Trophoblast cell (in vitro differentiated cells and primary cell): ENCODE data around the gene TEKT2.
A peak's percentile ranks its signal among the peaks of the same experiment; 100 is the strongest.

ENCODE experiments used
- DNase-seq, 2 donors: peaks; one replicate each; pipeline ENCODE4 v3.0.0-alpha.2; 2016
- H2AFZ ChIP-seq: 2 replicates; pipeline ENCODE4 v1.6.1; 2013; ENCODE audit warnings: low read length, moderate library complexity, mild to moderate bottlenecking; ENCODE audit not compliant: insufficient read depth, poor library complexity
- H2AK5ac ChIP-seq: 2 replicates; pipeline ENCODE4 v1.6.1; 2013; ENCODE audit warnings: mild to moderate bottlenecking, low read length
- H2BK120ac ChIP-seq: 2 replicates; pipeline ENCODE4 v1.6.1; 2013; ENCODE audit warnings: low read length, mild to moderate bottlenecking, moderate library complexity; ENCODE audit not compliant: insufficient read depth, poor library complexity
- H2BK12ac ChIP-seq: 2 replicates; pipeline ENCODE4 v1.6.1; 2013; ENCODE audit warnings: mild to moderate bottlenecking, low read length, moderate library complexity
- H2BK5ac ChIP-seq: 2 replicates; pipeline ENCODE4 v1.6.1; 2013; ENCODE audit warnings: low read length, low read depth, moderate library complexity, mild to moderate bottlenecking; ENCODE audit not compliant: poor library complexity
- H3K14ac ChIP-seq: 2 replicates; pipeline ENCODE4 v1.6.1; 2013; ENCODE audit warnings: mild to moderate bottlenecking, low read length
- H3K18ac ChIP-seq: 2 replicates; pipeline ENCODE4 v1.6.1; 2013; ENCODE audit warnings: mild to moderate bottlenecking, low read length
- H3K23ac ChIP-seq: 2 replicates; pipeline ENCODE4 v1.6.1; 2013; ENCODE audit warnings: low read length
- H3K27ac ChIP-seq: 2 replicates; pipeline ENCODE4 v1.5.1; 2013; ENCODE audit warnings: low read depth, mild to moderate bottlenecking, inconsistent platforms, low read length, moderate library complexity
- H3K27me3 ChIP-seq: 2 replicates; pipeline ENCODE4 v1.6.1; 2013; ENCODE audit warnings: inconsistent platforms, mild to moderate bottlenecking, low read length, moderate library complexity; ENCODE audit not compliant: insufficient read depth
- H3K36me3 ChIP-seq, 2 experiments: 1 replicate in 1 of 2; 2 replicates in 1 of 2; pipeline ENCODE4 v1.6.1; 2013; ENCODE audit warnings: low read length in 2 of 2, mild to moderate bottlenecking in 2 of 2, moderate library complexity in 1 of 2; ENCODE audit not compliant: insufficient read depth in 2 of 2, control insufficient read depth in 1 of 2
- H3K4ac ChIP-seq: 2 replicates; pipeline ENCODE4 v1.6.1; 2013; ENCODE audit warnings: low read depth, mild to moderate bottlenecking, low read length, moderate library complexity
- H3K4me1 ChIP-seq, 2 experiments: 1 replicate in 1 of 2; 2 replicates in 1 of 2; pipeline ENCODE4 v1.6.1; 2013; ENCODE audit warnings: low read length in 2 of 2, mild to moderate bottlenecking in 2 of 2, moderate library complexity in 1 of 2; ENCODE audit not compliant: insufficient read depth in 2 of 2, control insufficient read depth in 1 of 2
- H3K4me2 ChIP-seq: 2 replicates; pipeline ENCODE4 v1.6.1; 2013; ENCODE audit warnings: inconsistent platforms, mild to moderate bottlenecking, low read length, moderate library complexity
- H3K4me3 ChIP-seq: 2 replicates; pipeline ENCODE4 v1.5.1; 2013; ENCODE audit warnings: mild to moderate bottlenecking, low read depth, low read length, inconsistent platforms
- H3K79me1 ChIP-seq: one replicate; pipeline ENCODE4 v1.6.1; 2013; ENCODE audit warnings: low read length
- H3K79me2 ChIP-seq: 2 replicates; pipeline ENCODE4 v1.6.1; 2013; ENCODE audit warnings: low read length, mild to moderate bottlenecking; ENCODE audit not compliant: control insufficient read depth, insufficient read depth, poor library complexity
- H3K9ac ChIP-seq: 2 replicates; pipeline ENCODE4 v1.6.1; 2013; ENCODE audit warnings: mild to moderate bottlenecking, low read length
- H3K9me3 ChIP-seq: 2 replicates; pipeline ENCODE4 v1.6.1; 2013; ENCODE audit warnings: low read depth, mild to moderate bottlenecking, control low read depth, inconsistent platforms, low read length; ENCODE audit not compliant: insufficient read depth
- H4K12ac ChIP-seq: 2 replicates; pipeline ENCODE4 v1.6.1; 2013; ENCODE audit warnings: low read depth, mild to moderate bottlenecking, low read length, moderate library complexity
- H4K8ac ChIP-seq: 2 replicates; pipeline ENCODE4 v1.6.1; 2013; ENCODE audit warnings: low read depth, mild to moderate bottlenecking, low read length, moderate library complexity
- H4K91ac ChIP-seq: one replicate; pipeline ENCODE4 v1.6.1; 2013; ENCODE audit warnings: low read depth, mild to moderate bottlenecking, low read length, moderate library complexity
- WGBS: extraction: QIAGEN DNeasy Blood & Tissue Kit; methylation state at CpG from one replicate; pipeline ENCODE4 v1.1.7; 2013; ENCODE audit warnings: missing lambda C conversion rate; ENCODE audit not compliant: insufficient read length, insufficient coverage; ENCODE audit errors: extremely low coverage; 5-methylcytosine and 5-hydroxymethylcytosine counted together

TEKT2 gene

GRCh38 chr1:36125129-36125991 lies 41.5 kb downstream of the TEKT2 start, which contains the start of gene COL8A2:
Gene COL8A2 (minus strand): TSS chr1:36125222. CDS start chr1:36100242, 24,980 bp downstream.
- Histone ChIP-seq H2AK5ac (no peak within 1 kb of the TSS), H3K4me1 (peaks cover 0 to 4% of the 10 kb centered on the region in 2 experiments), H3K79me1 (no peaks in the 10 kb centered on the region), H3K9ac (no peak within 1 kb of the TSS), H2BK120ac (no peak within 1 kb of the TSS), H4K8ac (no peak within 1 kb of the TSS), H3K79me2 (no peaks in the 10 kb centered on the region), H3K4me2 (peak within 1 kb of the TSS; percentile 53), H3K23ac (no peak within 1 kb of the TSS), H3K36me3 (no peaks in the 10 kb centered on the region), H3K18ac (no peak within 1 kb of the TSS), H3K4me3 (no peak within 1 kb of the TSS), H2AFZ (peak within 1 kb of the TSS; percentile 56), H2BK5ac (no peak within 1 kb of the TSS), H3K14ac (peak within 1 kb of the TSS; percentile 11), H4K91ac (no peak within 1 kb of the TSS), H3K9me3 (peaks cover 3% of the 10 kb centered on the region), H3K4ac (no peak within 1 kb of the TSS), H2BK12ac (no peak within 1 kb of the TSS), H3K27ac (no peak within 1 kb of the TSS), H4K12ac (peak within 1 kb of the TSS; percentile 11), H3K27me3 (peaks cover 32% of the 10 kb centered on the region)
- no peak for DNase-seq
- WGBS = no CpG with 5 or more reads among the region's 77 CpGs

- H3K9me3 ChIP-seq = peaks cover 3% of the 10 kb centered on the region
- no peak overlapping the region for H3K14ac ChIP-seq
- no peak overlapping the region for H3K4ac ChIP-seq
- H3K27ac ChIP-seq = no peak overlapping the region
- peaks cover 0 to 4% of the 10 kb centered on the region in 2 experiments for H3K4me1 ChIP-seq
- no peak overlapping the region for H2BK120ac ChIP-seq
- H3K27me3 ChIP-seq = peaks cover 32% of the 10 kb centered on the region
- no CpG with 5 or more reads among the region's 21 CpGs for WGBS
- no peak overlapping the region for H4K91ac ChIP-seq
- no peak overlapping the region for H2AFZ ChIP-seq
- H3K9ac ChIP-seq = no peak overlapping the region
- H3K4me3 ChIP-seq = peak overlapping the region; percentile 59
- no peaks in the 10 kb centered on the region for H3K79me1 ChIP-seq
- no peak overlapping the region for H2AK5ac ChIP-seq
- DNase-seq = no peak
- no peak overlapping the region for H3K18ac ChIP-seq
- no peaks in the 10 kb centered on the region for H3K79me2 ChIP-seq
- H2BK12ac ChIP-seq = no peak overlapping the region
- H4K8ac ChIP-seq = no peak overlapping the region
- H4K12ac ChIP-seq = no peak overlapping the region
- H3K36me3 ChIP-seq = no peaks in the 10 kb centered on the region
- H2BK5ac ChIP-seq = no peak overlapping the region
- H3K23ac ChIP-seq = no peak overlapping the region
- no peak overlapping the region for H3K4me2 ChIP-seq
Observed at GRCh38 chr1:36126005-36126716, 42.3 kb downstream of the TEKT2 start.

DNA sequence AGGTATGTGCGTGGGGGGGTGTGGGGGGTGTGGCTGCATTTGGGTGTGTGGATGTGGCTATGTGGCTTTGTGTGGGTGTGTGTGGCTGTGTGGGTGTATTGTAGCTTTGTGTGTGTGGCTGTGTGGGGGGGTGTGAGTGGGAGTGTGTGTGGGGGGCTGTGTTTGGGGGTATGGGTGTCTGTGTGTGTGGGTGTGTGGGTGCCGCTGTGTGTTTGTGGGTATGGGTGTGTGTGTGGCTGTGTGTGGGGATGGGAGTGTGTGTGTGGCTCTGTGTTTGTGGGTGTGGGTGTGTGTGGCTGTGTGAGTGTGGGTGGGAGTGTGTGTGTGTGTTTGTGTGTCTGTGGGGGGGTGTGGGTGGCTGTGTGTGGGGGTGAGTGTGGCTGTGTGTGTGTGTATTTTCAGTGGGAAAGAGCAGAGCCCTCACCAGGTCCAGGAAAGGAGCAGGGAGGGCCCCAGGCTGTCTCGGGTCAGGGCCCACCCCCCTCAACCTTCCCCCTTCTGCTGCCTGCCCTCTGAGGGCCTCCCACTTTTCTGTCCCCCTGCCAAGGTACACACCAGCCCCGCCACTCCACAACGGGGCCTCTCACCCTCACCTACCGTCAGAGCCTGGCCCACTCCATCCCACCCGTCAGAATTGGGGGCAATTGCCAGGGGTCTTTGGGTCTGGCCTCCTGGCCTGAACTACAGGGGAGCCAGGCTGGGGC lies 43.1 kb downstream of the TEKT2 start:
- Histone ChIP-seq H3K14ac (no peak overlapping the region), H3K4me3 (no peak overlapping the region), H3K4ac (no peak overlapping the region), H3K4me1 (peaks cover 0 to 4% of the 10 kb centered on the region in 2 experiments), H3K79me1 (no peaks in the 10 kb centered on the region), H3K9ac (no peak overlapping the region), H4K91ac (no peak overlapping the region), H3K27ac (no peak overlapping the region), H2BK5ac (no peak overlapping the region), H3K27me3 (peaks cover 31% of the 10 kb centered on the region), H2BK12ac (no peak overlapping the region), H3K79me2 (no peaks in the 10 kb centered on the region), H3K9me3 (peaks cover 3% of the 10 kb centered on the region), H3K23ac (no peak overlapping the region), H2AK5ac (no peak overlapping the region), H2BK120ac (no peak overlapping the region), H3K18ac (no peak overlapping the region), H3K36me3 (no peaks in the 10 kb centered on the region), H2AFZ (no peak overlapping the region), H3K4me2 (no peak overlapping the region), H4K8ac (no peak overlapping the region), H4K12ac (no peak overlapping the region)
- DNase-seq = no peak
- no CpG with 5 or more reads among the region's 7 CpGs for WGBS

DNA sequence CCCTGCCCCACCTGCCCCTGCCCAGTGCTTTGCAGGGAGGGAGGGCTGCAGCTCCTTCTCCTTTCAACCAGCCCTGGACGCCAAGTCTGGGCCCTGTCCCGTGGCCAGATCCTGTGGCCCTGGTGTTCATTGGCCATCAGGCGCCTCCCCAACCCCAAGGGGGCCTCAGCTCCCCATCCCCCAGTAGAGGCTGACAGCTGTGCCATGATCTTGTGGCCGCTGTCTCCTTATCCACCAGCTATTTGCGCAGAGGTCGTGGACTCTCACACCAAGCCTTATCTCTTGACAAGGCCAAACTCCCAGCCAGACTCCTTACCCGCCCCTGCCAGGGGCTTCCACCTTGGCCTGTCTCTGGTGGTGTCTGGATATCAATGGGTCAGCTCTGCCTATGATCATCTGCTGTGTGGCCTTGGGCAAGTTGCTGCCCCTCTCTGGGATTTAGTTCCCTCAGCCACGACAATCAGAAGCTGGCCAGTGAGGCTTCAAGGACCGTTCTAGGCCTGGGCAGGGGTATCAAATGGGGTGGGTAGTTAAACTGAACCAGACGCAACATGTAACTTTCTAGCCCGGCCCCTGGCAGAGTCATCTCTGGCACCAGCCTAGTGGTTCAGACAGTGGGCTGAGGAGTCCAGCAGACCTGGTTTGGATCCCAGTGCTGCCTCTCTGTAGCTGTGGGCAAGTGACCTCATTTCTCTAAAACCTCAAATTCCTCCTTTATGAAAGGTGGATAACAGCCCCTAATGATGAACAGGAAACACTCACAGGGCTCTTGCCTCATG lies 44.4 kb downstream of the TEKT2 start:
- no CpG with 5 or more reads among the region's 11 CpGs for WGBS
- no peaks in the 10 kb centered on the region for H3K79me1 ChIP-seq

More for the DNA sequence above, 44.4 kb downstream of the TEKT2 start:
- no peak overlapping the region for H3K23ac ChIP-seq
- H4K8ac ChIP-seq = no peak overlapping the region
- no peak overlapping the region for H3K4me2 ChIP-seq
- no peak overlapping the region for H3K4ac ChIP-seq
- peaks cover 3% of the 10 kb centered on the region for H3K9me3 ChIP-seq
- no peak overlapping the region for H3K9ac ChIP-seq
- no peak overlapping the region for H3K18ac ChIP-seq
- H4K91ac ChIP-seq = no peak overlapping the region
- no peak overlapping the region for H4K12ac ChIP-seq
- H3K4me1 ChIP-seq = peaks cover 0 to 4% of the 10 kb centered on the region in 2 experiments
- H2AFZ ChIP-seq = no peak overlapping the region
- no peak overlapping the region for H3K27ac ChIP-seq
- H2BK12ac ChIP-seq = no peak overlapping the region
- no peaks in the 10 kb centered on the region for H3K79me2 ChIP-seq
- DNase-seq = no peak
- no peak overlapping the region for H3K4me3 ChIP-seq
- H2BK120ac ChIP-seq = no peak overlapping the region
- H3K27me3 ChIP-seq = peaks cover 28% of the 10 kb centered on the region
- no peak overlapping the region for H2AK5ac ChIP-seq
- H3K36me3 ChIP-seq = no peaks in the 10 kb centered on the region
- H3K14ac ChIP-seq = no peak overlapping the region
- no peak overlapping the region for H2BK5ac ChIP-seq
